IMR-90 (cell line): ENCODE data around the gene C3.

Experiments used
- CEBPB ChIP-seq: IDR thresholded peaks from 2 replicates; pipeline ENCODE4 v1.6.1; 2012; ENCODE audit warnings: low read depth, low read length, improper control_type of control experiment
- CTCF ChIP-seq: conservative IDR thresholded peaks from 2 replicates; pipeline ENCODE4 v1.5.1; 2012; ENCODE audit warnings: mild to moderate bottlenecking, low read depth, low read length, improper control_type of control experiment
- RAD21 ChIP-seq: IDR thresholded peaks from 2 replicates; pipeline ENCODE4 v1.6.1; 2012; ENCODE audit warnings: low read length, improper control_type of control experiment

DNA sequence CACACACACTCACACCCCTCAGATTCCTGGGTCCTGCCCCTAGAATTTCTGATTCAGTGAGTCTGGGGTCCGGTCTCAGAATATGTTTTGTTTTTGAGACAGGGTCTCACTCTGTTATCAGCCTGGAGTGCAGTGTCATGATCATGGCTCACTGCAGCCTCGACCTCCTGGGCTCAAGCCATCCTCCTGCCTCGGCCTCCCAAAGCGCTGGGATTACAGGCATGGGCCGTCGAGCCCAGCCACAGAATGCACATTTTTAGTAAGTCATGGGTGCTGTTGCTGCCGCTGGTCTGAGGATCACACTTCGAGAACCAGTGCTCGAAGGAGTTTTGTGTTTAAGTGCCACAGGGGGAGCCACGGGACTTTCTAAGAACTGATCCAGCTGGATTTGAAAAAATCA lies 28.4 kb downstream of the C3 start:
- TF ChIP-seq CTCF = no peak
- TF ChIP-seq RAD21 = no peak
- no peak for TF ChIP-seq CEBPB
